NCI-H1930 (cell line): ENCODE measurements around the gene CLEC12A.

Experiments used
- DNase-seq, 2 experiments: peaks; one replicate each; lab custom pipeline; 2025; lab: John Stamatoyannopoulos, UW

CLEC12A gene

DNA sequence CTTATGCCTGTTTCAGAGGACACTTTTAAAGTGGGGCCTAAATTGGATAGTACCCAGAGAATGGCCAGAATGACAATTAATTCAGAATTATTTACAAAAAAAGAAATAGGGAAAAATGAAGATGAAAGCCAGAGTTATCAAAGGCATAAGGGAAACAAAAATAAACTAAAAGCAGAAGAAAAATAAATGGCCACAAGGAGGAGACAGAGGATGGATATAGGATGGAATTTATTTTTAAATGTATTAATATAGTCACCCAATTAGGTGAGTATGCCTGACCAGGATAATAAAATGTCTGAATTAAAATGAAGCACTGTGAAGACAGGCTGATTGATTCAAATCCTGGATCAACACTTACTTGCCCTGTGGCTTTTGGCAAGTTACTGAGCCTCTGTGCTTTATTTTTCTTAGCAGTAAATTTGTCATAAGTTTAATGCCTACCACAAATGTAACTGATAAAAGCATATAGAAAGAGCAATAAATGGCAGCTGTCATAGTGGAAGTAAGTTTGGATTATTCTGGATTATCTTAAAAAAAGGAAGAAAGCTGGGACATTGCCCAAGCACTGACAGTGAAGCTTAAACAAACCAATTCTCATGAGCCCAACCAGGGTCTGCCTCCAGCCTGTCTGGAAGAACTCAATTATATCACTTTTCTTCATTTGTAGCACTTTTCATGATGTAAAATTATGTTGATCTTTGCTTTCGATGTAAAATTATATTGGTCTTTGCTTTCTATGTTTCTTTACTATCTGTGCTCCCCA lies 62.8 kb downstream of the CLEC12A start:
- DNase-seq: no peak
